T-helper 2 cell (primary cell): ENCODE results near the gene TBX1.

Source experiments
- DNase-seq, 5 experiments: peaks; one replicate each; pipeline versions ENCODE4 v3.0.0 to v3.0.0-alpha.2; 2012 to 2022

The TBX1 gene

DNA sequence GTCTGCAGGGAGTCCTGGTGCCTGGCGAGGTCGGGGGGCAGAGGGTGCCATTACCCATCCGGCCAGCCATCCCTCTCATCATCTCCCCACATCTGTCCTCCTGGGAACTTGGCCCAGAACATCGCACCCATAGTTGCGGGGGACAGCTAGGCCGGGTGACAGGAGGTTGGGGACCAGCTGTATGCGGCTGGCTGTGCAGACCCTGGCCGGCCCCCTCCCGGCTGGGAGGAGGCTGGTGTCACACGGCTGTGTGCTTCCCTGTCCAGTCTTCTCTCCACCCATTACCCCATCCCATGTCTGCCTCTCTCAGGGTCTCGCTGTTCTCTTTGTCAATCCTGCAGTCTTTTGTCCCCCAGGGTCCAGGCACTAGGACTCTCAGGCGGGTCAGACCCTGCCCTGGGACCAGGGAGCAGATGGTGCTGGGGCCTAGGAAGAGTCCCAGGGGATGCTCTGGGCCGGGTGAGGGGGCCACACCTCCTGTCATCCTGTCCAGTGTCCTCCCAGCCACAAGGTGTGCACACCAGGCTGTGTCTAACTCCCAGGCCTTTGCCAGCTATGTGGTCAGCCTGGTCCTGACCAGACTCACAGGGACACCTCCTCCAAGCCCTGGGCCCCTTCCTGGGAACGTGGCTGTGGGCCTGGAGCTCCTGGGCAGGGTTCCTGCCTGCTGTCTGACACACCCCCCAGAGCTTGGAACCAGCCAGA, 6.4 kb upstream of the TBX1 start:
- no peak for DNase-seq

DNA sequence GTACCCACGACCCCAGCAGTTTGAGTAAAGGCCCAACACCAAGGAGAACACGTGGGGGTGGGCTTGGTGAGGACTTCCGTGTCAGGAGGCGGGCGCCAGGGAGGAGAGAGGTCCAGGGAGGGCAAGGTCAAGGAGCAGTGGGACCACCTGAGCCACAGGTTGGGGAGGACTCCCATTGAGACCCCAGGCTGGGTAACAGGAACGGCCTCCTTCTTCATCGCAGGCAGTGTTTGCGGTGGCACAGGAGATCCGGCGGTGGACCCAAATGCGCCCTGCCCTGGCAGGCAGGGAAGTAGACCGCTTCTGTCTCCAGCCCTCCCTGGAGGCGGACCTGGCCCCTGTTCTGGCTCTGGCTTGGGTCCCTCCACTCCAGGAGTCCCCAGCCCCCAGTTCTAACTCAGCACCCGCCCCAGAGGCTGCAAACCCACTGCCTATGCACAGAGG, 5.9 kb upstream of the TBX1 start:
- DNase-seq, result no peak

- no peak for DNase-seq
Observed at GRCh38 chr22:19755145-19755710, 5.3 kb upstream of the TBX1 start.

- DNase-seq, result no peak
Observed at GRCh38 chr22:19755722-19756287, 4.8 kb upstream of the TBX1 start.

GRCh38 chr22:19756288-19757128, 4.1 kb upstream of the TBX1 start:
- peak; percentile 37 to 63 (median 51) for DNase-seq

DNA sequence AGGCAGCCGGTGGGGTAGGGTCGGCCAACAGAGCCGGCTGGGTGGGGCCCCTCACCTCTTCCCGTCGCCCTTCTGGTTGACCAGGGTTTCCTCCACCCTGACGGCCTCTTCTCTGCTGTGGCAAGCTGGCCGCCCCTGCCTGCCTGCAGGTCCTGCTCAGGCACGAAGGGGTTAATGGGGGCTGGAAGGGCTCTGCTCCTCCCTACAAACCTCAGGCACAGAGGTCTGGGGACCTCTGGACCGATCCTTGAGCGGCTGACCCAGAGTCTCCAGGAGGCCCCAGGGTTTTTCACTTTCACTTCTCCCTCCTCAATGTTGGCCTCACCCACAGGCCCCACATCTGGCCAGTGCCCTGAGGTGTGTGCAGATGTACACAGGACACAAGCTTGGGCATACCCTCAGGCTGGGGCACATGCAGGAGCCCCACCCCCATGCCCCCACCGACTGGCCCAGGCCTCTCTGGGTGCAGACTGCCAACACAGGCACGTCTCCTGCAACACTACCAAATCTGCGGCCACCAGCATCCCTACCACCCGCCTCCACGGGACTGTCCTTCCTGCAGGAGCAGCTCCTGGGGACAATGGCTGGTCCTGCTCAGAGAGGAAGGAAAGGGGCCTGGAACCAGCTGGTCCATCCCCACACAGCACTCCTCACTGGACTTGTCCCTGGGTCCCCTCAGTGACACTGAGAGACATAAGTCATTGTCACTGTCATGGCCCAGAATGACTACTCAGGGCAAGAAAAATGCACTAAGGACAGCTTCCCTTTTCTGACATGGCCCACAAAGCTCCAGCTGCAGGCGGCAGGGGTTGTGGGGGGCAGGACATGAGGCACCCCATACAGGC, 3.2 kb upstream of the TBX1 start:
- DNase-seq, result no peak

- no peak for DNase-seq
Observed at GRCh38 chr22:19757985-19758895, 2.3 kb upstream of the TBX1 start.

GRCh38 chr22:19758896-19759426, 1.6 kb upstream of the TBX1 start:
- DNase-seq, result no peak

DNA sequence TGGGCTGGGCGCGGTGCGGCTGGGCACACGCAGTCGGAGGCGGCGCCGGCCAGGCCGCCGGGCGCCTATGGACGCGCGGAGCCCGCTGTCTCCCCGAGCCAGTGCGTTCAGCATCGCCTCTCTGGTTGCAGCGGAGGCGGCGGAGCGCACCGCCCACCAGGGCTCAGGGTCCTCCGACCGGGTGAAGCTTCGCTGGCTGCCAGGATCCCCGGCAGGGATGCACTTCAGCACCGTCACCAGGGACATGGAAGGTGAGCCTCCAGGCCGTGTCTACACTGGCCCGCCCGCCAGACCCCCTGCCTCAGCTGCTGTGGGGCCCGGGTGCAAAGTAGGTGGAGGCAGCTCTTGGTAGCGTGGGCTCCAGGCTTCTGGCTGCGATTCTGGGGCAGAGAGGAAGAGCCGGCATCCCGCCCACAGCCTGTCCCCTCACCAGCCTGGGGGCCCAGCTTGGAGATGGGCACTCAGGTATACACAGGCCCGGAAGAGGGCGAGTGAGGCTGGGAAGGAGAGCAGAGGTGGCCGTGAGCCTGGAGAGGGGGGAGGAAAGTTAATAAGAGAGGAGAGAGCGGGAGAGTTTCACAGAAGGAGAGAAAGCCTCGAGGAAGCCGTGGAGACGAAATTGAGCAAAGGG, 1.0 kb upstream of the TBX1 start:
- no peak for DNase-seq

- DNase-seq, result no peak
Observed at GRCh38 chr22:19760951-19761724, 560 bp downstream of the TBX1 start.

GRCh38 chr22:19761725-19762567, 1.4 kb downstream of the TBX1 start:
- no peak for DNase-seq

DNA sequence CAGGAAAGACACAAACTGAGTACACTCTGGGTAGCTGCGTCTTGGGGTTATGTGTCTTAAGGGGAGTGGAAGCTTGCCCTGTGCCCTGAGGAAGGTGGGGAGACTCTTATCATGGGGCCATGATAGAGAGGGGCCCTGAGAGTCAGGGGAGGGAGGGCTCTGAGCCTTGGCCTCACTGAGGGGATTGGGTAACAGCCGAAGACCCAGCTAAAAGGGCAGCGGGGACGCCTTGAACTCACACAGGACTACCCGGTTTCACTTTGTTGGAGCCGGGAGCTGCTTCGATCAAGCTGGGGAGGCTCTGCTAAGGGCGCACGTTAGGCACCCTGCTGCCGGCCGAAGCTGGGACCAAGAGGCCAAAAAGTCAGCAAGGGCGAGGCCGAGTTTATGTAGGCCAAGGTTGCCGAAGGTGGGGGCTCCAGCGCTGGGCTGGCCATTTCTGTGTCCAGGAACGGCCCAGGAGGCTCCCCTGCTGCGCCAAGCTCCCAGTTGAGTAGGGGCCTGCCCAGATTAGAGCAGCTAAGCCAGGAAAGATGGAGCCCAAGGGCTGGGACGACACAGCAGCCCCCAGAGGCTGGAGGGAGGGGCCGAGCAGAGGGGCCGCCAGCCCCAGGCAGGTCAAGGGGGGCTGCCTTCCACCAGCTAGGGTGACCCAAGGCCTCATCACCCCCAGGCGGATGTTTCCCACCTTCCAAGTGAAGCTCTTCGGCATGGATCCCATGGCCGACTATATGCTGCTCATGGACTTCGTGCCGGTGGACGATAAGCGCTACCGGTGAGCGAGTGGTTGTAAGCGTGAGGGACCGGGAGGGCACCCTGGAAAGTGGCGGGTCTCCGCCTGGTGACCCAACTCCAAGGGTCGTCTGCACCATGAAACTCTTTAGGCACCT, 2.2 kb downstream of the TBX1 start:
- DNase-seq, result no peak

DNA sequence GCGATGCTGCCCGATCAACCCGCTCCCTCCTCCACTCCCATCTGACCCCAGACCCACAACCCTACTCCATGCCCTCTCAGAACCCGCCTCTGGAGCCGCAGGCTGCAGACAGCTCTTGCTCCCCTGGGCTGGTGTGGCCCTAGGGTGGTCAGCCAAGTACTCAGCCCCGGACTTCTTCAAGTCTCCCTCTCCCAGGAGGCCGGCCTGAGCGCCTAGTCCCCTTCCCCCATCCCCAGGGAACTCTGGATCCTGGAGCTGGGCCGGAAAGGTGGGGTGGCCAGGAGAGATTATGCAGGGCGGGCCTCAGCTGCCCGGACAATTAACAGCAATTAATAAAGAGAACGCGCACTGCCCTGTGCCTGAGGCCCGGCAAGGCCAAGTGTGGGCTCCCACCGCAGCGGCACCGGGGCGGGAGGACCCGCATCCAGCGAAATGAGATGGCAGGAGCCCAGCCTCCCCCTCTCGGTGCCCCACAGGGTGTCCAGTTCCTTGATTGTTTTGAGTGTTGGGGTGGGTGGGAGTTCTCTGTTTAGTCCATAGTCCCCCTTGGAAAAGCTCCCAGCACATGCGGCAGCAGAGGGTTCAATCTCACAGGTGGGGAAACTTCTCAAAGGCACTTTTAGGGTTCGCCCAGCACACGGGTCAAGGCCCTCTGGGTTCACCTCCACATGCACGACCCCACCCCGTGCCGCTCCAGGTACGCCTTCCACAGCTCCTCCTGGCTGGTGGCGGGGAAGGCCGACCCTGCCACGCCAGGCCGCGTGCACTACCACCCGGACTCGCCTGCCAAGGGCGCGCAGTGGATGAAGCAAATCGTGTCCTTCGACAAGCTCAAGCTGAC, 3.1 kb downstream of the TBX1 start:
- no peak for DNase-seq

DNA sequence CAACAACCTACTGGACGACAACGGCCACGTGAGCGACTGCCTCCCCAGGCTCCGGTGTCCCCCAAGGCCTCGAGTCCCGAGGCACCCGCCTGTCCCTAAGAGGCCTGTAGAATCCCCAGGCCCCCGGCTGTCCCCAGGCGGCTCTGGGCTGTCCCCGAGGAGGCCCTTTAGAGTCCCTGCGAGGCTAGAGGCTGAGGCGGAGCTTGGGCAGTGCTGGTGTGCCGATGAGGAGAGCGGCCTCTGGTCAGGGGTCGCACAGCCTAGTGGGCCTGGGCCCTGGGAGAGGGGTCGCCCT, 3.7 kb downstream of the TBX1 start:
- DNase-seq, result no peak

DNA sequence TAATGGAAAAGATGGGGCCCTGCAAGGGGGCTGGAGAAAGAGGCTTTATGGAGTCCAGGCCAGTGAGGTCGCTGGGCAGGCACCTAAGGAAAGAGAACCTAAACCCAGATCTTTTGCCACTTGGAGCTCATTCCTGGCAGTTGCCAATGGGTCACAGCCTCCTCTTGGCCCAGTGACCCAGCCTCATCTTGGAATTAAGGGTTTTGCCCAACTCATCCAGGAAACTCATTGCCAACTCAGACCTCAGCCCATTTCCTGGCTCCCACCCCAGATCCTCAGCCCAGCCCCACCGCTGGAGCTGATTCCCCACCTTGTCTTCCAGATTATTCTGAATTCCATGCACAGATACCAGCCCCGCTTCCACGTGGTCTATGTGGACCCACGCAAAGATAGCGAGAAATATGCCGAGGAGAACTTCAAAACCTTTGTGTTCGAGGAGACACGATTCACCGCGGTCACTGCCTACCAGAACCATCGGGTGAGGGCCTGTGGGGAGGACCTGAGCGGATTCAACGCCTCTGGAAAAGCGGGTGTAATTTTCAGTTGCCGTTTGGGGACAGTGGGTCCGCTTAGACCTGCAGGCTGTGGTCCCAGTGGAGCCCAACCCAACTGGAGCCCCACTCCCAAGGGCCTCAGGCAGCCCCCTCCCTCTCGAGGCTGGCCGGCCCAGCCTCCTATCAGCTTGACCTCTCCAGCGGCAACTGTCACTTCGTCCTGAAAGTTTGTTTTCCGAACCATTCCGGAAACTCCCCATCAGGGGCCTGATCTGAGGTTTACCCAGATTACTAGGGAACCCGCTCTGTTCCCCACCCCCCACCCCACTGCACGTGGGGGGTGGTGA, 4.3 kb downstream of the TBX1 start:
- no peak for DNase-seq
